ENCODE measurements around the gene FANCC.

FANCC gene

GRCh38 chr9:95133325-95133705 lies 184.2 kb downstream of the FANCC start:
- H3K9me3 ChIP-seq (ENCODE audit: low read length) = no peaks in the 10 kb centered on the region
- no peaks in the 10 kb centered on the region for H3K27me3 ChIP-seq (ENCODE audit: insufficient read depth, low read length)
- H3K4me3 ChIP-seq (ENCODE audit: low read length) = no peak overlapping the region
- H3K4me1 ChIP-seq (ENCODE audit: insufficient read depth, low read length) = peaks cover 35% of the 10 kb centered on the region
- H3K36me3 ChIP-seq (ENCODE audit: insufficient read depth, low read length) = peaks cover 3% of the 10 kb centered on the region
- no peak overlapping the region for H2AFZ ChIP-seq (ENCODE audit: low read depth, low read length)

DNA sequence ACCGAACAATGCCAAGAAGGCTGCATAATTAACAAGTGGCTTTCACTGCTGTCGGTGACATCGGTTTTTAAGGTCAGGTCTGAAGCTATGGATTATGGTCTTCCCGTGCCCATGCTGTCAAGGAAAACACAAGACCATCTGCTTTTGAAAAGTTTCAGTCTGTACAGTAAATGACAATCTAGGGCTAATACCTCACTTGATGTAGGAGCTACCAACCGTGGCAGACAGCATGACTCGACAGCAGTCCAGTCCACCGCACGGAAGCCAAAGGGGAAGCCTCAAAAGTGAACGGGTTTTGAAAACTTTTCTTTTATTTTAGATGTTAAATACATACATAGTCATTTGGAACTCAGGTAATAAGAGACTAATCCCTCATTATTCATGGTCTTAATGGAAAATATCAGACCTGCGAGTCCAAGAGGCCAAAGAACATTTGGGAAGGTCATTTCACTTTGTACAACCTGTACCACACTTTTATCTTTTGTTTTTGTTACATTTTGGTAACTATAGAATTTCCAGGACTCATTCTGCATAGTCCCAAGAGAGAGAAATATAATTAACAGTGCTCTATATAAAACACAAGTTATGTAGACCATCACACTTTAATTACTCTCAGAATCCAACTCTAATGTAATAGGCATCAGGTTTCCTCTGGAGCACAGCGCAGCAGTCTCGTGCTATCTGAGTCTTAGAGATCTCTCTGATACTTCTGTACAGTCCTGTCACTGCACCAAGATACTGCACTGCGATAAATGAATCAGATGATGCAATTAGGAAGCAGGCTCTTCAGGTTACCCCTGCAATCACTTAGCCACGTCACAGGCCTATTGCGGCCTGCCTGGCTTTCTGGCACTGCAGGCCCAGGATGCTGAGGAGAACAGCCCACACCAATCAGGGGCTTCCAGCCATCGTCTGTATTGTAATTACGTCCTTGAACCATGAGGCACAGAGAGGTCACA lies 184.9 kb downstream of the FANCC start:
- no peak overlapping the region for H3K4me3 ChIP-seq (ENCODE audit: low read length)
- peaks cover 35% of the 10 kb centered on the region for H3K4me1 ChIP-seq (ENCODE audit: insufficient read depth, low read length)
- H2AFZ ChIP-seq (ENCODE audit: low read depth, low read length) = no peak overlapping the region
- no peaks in the 10 kb centered on the region for H3K9me3 ChIP-seq (ENCODE audit: low read length)
- no peaks in the 10 kb centered on the region for H3K27me3 ChIP-seq (ENCODE audit: insufficient read depth, low read length)
- no peaks in the 10 kb centered on the region for H3K36me3 ChIP-seq (ENCODE audit: insufficient read depth, low read length)

GRCh38 chr9:95131023-95131943 lies 186.2 kb downstream of the FANCC start:
- H3K4me1 ChIP-seq (ENCODE audit: insufficient read depth, low read length) = peaks cover 35% of the 10 kb centered on the region
- H3K9me3 ChIP-seq (ENCODE audit: low read length) = no peaks in the 10 kb centered on the region
- H3K4me3 ChIP-seq (ENCODE audit: low read length) = no peak overlapping the region
- no peaks in the 10 kb centered on the region for H3K36me3 ChIP-seq (ENCODE audit: insufficient read depth, low read length)
- no peaks in the 10 kb centered on the region for H3K27me3 ChIP-seq (ENCODE audit: insufficient read depth, low read length)
- no peak overlapping the region for H2AFZ ChIP-seq (ENCODE audit: low read depth, low read length)

DNA sequence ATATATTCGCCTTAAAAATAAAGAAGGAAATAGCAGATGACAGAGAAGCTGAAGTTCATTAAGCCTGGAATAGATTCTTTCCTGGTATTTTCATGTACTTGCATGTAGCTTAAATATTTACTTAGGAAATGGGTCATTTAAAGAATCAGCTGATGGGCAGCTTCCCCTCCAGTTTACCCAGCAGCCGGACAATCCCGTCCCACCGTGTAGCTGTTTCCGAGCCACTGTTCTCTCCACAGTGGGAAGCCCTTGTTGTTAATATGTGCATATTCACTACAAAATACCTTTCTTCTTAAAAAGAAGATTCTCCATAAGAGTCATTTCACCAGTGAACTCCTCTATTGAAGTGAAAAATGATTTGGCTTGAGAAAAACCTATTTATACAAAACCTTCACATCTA lies 187.0 kb downstream of the FANCC start:
- no peaks in the 10 kb centered on the region for H3K36me3 ChIP-seq (ENCODE audit: insufficient read depth, low read length)
- no peak overlapping the region for H3K4me3 ChIP-seq (ENCODE audit: low read length)
- H2AFZ ChIP-seq (ENCODE audit: low read depth, low read length) = peak overlapping the region; percentile 48
- no peaks in the 10 kb centered on the region for H3K27me3 ChIP-seq (ENCODE audit: insufficient read depth, low read length)
- H3K9me3 ChIP-seq (ENCODE audit: low read length) = no peaks in the 10 kb centered on the region
- H3K4me1 ChIP-seq (ENCODE audit: insufficient read depth, low read length) = peaks cover 35% of the 10 kb centered on the region

DNA sequence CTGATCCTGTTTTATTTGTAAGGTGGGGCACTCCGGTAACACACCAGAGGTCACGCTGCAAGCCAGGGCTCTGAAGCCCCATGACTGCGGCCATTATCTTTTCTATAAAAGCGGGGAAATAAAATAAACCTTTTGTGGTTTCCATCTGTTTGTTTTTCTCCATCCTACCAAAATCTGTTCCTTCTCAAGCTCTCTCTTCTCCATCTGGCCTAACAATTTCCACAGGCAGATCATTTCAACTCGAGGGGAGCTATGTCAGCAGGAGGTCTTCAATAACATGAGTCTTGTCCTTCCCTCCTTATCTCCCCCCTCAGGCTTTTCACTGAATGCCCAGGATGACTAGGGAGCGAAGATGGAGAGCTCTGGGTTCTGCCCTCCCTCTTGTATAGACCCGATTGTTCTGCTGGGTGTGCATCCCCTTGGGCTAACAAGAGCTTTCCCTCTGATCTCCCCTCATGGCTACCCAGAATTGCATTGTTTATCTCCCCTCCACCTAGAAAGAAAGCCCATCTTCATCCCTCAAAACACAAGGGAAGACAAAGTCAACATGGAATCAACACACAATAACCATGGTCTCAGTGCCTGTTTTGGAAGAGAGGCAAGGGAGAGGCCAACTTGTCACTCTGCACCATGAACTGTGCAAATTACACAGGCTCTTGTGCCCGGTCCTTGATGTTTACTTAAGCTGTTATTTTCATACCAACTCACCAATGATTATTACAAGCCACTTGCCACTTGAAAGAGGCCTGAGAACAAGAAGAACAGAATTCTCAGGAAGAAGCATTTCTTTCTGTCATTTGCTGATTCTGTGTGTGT lies 187.8 kb downstream of the FANCC start:
- no peaks in the 10 kb centered on the region for H3K27me3 ChIP-seq (ENCODE audit: insufficient read depth, low read length)
- peak overlapping the region; percentile 48 for H2AFZ ChIP-seq (ENCODE audit: low read depth, low read length)
- no peaks in the 10 kb centered on the region for H3K36me3 ChIP-seq (ENCODE audit: insufficient read depth, low read length)
- H3K4me1 ChIP-seq (ENCODE audit: insufficient read depth, low read length) = peaks cover 36% of the 10 kb centered on the region
- H3K9me3 ChIP-seq (ENCODE audit: low read length) = no peaks in the 10 kb centered on the region
- H3K4me3 ChIP-seq (ENCODE audit: low read length) = no peak overlapping the region

DNA sequence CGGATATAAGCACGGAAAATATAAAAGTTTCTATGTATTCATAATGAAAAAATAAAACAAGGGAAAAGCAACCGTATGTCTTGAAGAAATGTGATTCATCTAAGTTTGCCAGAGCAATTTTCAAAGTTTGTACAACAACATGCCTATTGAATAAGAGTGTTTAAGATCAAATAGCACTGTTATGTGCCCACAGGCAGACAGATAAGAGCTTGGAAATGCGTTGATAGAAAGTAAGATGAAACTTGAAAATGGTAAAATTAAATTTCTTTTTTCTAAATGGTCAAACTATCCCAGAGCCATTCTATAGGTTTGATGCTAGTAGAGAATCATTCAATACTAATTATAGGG lies 189.4 kb downstream of the FANCC start:
- Histone ChIP-seq H3K9me3 (ENCODE audit: low read length) (no peaks in the 10 kb centered on the region), H2AFZ (ENCODE audit: low read depth, low read length) (no peak overlapping the region), H3K36me3 (ENCODE audit: insufficient read depth, low read length) (no peaks in the 10 kb centered on the region), H3K4me3 (ENCODE audit: low read length) (no peak overlapping the region), H3K4me1 (ENCODE audit: insufficient read depth, low read length) (peaks cover 43% of the 10 kb centered on the region), H3K27me3 (ENCODE audit: insufficient read depth, low read length) (no peaks in the 10 kb centered on the region)

- Histone ChIP-seq H3K4me3 (ENCODE audit: low read length) (no peak overlapping the region), H3K27me3 (ENCODE audit: insufficient read depth, low read length) (no peaks in the 10 kb centered on the region), H3K4me1 (ENCODE audit: insufficient read depth, low read length) (peaks cover 42% of the 10 kb centered on the region), H2AFZ (ENCODE audit: low read depth, low read length) (no peak overlapping the region), H3K36me3 (ENCODE audit: insufficient read depth, low read length) (no peaks in the 10 kb centered on the region), H3K9me3 (ENCODE audit: low read length) (no peaks in the 10 kb centered on the region)
Observed at GRCh38 chr9:95127249-95128176, 190.0 kb downstream of the FANCC start.

DNA sequence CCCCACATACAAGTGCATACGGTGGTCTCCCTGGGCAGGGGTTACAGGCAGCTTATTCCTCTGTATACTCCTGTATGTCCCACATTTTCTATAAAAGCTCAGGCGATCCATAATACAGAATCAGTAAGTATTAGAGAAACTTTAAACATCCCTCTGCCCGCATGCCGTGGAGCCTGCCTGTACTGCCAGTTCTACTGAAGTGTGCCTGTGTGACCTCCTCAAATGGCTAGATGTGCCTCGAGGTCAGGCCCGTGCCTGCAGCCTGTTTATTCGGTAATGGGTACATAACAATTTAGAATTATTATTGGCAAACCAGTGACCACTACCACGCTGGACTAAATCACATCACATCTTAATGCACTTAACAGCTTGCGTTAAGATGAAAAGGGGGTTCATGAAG lies 190.8 kb downstream of the FANCC start:
- Histone ChIP-seq H3K27me3 (ENCODE audit: insufficient read depth, low read length) (no peaks in the 10 kb centered on the region), H3K4me3 (ENCODE audit: low read length) (no peak overlapping the region), H3K4me1 (ENCODE audit: insufficient read depth, low read length) (peaks cover 35% of the 10 kb centered on the region), H3K9me3 (ENCODE audit: low read length) (no peaks in the 10 kb centered on the region), H3K36me3 (ENCODE audit: insufficient read depth, low read length) (no peaks in the 10 kb centered on the region), H2AFZ (ENCODE audit: low read depth, low read length) (no peak overlapping the region)

GRCh38 chr9:95125652-95126051 lies 191.9 kb downstream of the FANCC start:
- Histone ChIP-seq H3K27me3 (ENCODE audit: insufficient read depth, low read length) (no peaks in the 10 kb centered on the region), H3K9me3 (ENCODE audit: low read length) (no peaks in the 10 kb centered on the region), H3K36me3 (ENCODE audit: insufficient read depth, low read length) (no peaks in the 10 kb centered on the region), H3K4me1 (ENCODE audit: insufficient read depth, low read length) (peaks cover 25% of the 10 kb centered on the region), H3K4me3 (ENCODE audit: low read length) (no peak overlapping the region), H2AFZ (ENCODE audit: low read depth, low read length) (no peak overlapping the region)

DNA sequence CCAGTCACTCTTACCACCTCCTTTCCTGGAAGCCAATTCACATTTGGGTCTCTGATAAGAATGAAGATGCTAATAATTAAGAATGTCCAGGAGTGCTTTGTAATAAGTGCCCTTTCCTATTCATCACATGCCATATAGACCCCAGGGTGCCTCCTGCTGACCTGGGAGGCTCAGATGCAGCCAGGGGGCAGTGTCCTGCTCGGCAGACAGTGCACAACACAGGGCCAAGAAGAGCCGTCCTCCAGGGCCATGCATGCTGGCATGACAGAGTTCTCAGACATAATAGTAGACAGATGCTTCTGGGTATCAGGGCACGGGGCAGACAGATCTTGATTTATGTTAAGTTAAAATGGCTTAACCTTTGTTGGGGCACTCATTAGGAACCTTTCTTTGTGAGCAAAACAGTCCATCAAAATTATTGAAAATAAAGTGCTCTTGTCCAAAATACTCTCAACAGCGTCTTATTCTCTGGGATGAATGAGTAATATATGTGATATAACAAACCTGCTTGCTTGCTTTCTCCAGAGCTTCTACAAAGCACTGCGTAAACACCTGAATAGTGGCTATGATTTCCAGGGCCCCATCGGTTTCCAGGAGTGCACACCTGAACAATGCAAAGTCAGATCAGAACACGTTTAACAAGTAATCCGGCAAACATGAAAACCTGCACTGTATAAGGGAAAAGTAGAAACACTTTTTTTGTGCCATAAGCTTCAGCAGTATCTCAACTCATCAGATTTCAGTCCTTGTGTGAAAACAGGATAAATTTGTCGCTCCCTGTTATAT lies 192.7 kb downstream of the FANCC start:
- Histone ChIP-seq H3K9me3 (ENCODE audit: low read length) (no peaks in the 10 kb centered on the region), H3K4me1 (ENCODE audit: insufficient read depth, low read length) (peaks cover 16% of the 10 kb centered on the region), H3K36me3 (ENCODE audit: insufficient read depth, low read length) (no peaks in the 10 kb centered on the region), H3K27me3 (ENCODE audit: insufficient read depth, low read length) (no peaks in the 10 kb centered on the region), H2AFZ (ENCODE audit: low read depth, low read length) (no peak overlapping the region), H3K4me3 (ENCODE audit: low read length) (no peak overlapping the region)

GRCh38 chr9:95120781-95121370 lies 196.6 kb downstream of the FANCC start:
- Histone ChIP-seq H3K9me3 (ENCODE audit: low read length) (no peaks in the 10 kb centered on the region), H3K4me3 (ENCODE audit: low read length) (no peak overlapping the region), H3K4me1 (ENCODE audit: insufficient read depth, low read length) (peaks cover 8% of the 10 kb centered on the region), H3K27me3 (ENCODE audit: insufficient read depth, low read length) (no peaks in the 10 kb centered on the region), H2AFZ (ENCODE audit: low read depth, low read length) (no peak overlapping the region), H3K36me3 (ENCODE audit: insufficient read depth, low read length) (no peaks in the 10 kb centered on the region)
